Mesodermal cell (in vitro differentiated cells): ENCODE data around the gene ANKRD33.

Experiments used
- H3K27ac ChIP-seq: 2 replicates; pipeline ENCODE4 v1.7.0; 2013; ENCODE audit warnings: mild to moderate bottlenecking, low read depth, low read length, moderate library complexity; ENCODE audit not compliant: severe bottlenecking
- H3K36me3 ChIP-seq: 2 replicates; pipeline ENCODE4 v1.7.1; 2013; ENCODE audit warnings: mild to moderate bottlenecking, low read length, moderate library complexity; ENCODE audit not compliant: control insufficient read depth, insufficient read depth
- H3K4me1 ChIP-seq: one replicate; pipeline ENCODE4 v1.7.1; 2013; ENCODE audit warnings: mild to moderate bottlenecking, low read length; ENCODE audit not compliant: insufficient read depth, control insufficient read depth, poor library complexity, severe bottlenecking
- H3K4me3 ChIP-seq: 2 replicates; pipeline ENCODE4 v1.7.0; 2013; ENCODE audit warnings: low read length, control low read depth, mild to moderate bottlenecking; ENCODE audit not compliant: insufficient read depth, poor library complexity, severe bottlenecking; ENCODE audit errors: extremely low read depth
- H3K9me3 ChIP-seq: 2 replicates; pipeline ENCODE4 v1.7.1; 2013; ENCODE audit warnings: mild to moderate bottlenecking, low read length, moderate library complexity; ENCODE audit not compliant: control insufficient read depth
- WGBS, 2 experiments: methylation state at CpG; one replicate each; pipeline ENCODE4 v1.1.5; 2013; ENCODE audit warnings: missing lambda C conversion rate in 2 of 2; ENCODE audit not compliant: insufficient coverage in 2 of 2; 5-methylcytosine and 5-hydroxymethylcytosine counted together

Gene ANKRD33

GRCh38 chr12:51905471-51906429 is 17.8 kb downstream of the ANKRD33 start:
- no peaks in the 10 kb centered on the region for H3K36me3 ChIP-seq
- 64 to 65% methylated on average over 11 to 13 of the region's 18 CpGs for WGBS, 2 experiments
- H3K27ac ChIP-seq, result peak overlapping the region; percentile 89
- H3K4me1 ChIP-seq, result peaks cover 40% of the 10 kb centered on the region
- H3K4me3 ChIP-seq, result no peak overlapping the region
- no peaks in the 10 kb centered on the region for H3K9me3 ChIP-seq

- H3K4me1 ChIP-seq, result peaks cover 48% of the 10 kb centered on the region
- H3K36me3 ChIP-seq, result no peaks in the 10 kb centered on the region
- H3K27ac ChIP-seq, result peak overlapping the region; percentile 89
- H3K4me3 ChIP-seq, result peak overlapping the region; percentile 42
- 64 to 70% methylated on average over 12 to 14 of the region's 23 CpGs for WGBS, 2 experiments
- H3K9me3 ChIP-seq, result no peaks in the 10 kb centered on the region
Observed at GRCh38 chr12:51906430-51907082, 18.7 kb downstream of the ANKRD33 start.

- Histone ChIP-seq H3K4me3 (peak within 1 kb of the TSS; percentile 42), H3K27ac (peak within 1 kb of the TSS; percentile 89), H3K9me3 (no peaks in the 10 kb centered on the region), H3K4me1 (peaks cover 55% of the 10 kb centered on the region), H3K36me3 (no peaks in the 10 kb centered on the region)
- WGBS, 2 experiments, result 15 to 24% methylated on average over 43 to 60 of the region's 74 CpGs
Observed at GRCh38 chr12:51907083-51907855, 19.4 kb downstream of the ANKRD33 start, which contains the start of gene ACVRL1. Gene ACVRL1, plus strand, starts transcription at chr12:51907504. Its CDS starts 4,971 bp downstream, at chr12:51912475.

DNA sequence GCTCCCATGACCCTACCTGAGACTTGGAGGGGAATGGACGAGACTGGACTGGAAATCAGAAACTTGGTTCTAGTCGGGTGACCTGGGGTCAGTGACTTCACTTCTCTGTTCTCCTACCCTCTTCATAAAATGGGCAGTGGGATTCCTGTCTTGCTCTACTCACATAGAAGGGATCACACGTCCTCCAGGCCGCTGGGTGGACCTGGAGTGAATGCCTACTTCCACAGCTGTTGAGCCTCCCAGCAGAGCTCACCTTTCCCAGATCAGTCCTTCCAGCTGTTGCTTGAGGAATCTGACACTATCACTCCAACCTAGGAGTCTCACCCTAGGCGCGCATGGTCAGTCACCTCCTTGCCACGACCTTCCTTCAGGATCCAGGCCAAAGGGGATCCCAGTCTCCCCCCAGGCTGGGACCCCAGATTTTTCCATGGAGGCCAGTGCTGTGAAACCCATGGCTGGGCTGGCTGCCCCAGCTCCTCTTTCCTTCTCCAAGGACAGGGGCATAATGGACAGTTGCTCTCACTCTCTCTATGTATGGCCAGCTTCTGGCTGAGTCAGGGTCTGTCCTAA is 20.0 kb downstream of the ANKRD33 start:
- Histone ChIP-seq H3K4me1 (peaks cover 55% of the 10 kb centered on the region), H3K4me3 (peak overlapping the region; percentile 42), H3K27ac (no peak overlapping the region), H3K36me3 (no peaks in the 10 kb centered on the region), H3K9me3 (no peaks in the 10 kb centered on the region)
- WGBS, 2 experiments, result 80 to 86% methylated on average over 5 to 7 of the region's 7 CpGs

DNA sequence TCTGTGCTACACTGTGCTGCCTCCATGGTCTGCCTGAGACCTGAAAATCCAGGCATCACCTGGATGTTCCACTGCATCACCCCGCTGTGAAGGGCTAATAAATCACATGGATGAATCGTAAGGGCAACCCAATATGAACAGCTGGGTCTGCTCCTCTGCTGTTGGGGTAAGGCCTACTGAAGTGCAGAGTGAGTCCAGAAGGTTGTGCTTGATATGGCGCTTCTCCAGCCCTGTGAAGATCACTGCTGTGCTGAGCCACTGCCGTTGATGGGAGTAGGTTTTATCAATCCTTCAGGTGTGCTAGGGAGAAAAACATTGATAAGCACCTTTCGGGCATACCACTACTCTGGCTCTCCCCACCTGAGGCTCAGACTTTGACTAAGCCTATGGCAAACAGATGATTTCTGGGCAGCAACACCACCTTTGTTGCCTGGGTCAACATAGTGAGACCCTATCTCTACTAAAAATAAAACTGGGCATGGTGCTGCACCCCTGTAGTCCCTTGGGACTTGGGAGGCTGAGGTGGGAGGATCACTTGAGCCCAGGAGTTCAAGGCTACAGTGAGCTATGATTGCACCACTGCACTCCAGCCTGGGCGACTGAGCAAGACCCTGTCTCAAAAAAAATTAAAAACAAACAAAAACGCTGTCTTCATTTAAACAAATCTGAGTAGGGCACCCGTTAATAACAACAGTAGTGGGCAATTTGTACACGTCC is 21.1 kb downstream of the ANKRD33 start:
- peaks cover 58% of the 10 kb centered on the region for H3K4me1 ChIP-seq
- no peak overlapping the region for H3K4me3 ChIP-seq
- 93 to 96% methylated on average over 8 to 9 of the region's 9 CpGs for WGBS, 2 experiments
- H3K9me3 ChIP-seq, result no peaks in the 10 kb centered on the region
- no peak overlapping the region for H3K27ac ChIP-seq
- H3K36me3 ChIP-seq, result no peaks in the 10 kb centered on the region

DNA sequence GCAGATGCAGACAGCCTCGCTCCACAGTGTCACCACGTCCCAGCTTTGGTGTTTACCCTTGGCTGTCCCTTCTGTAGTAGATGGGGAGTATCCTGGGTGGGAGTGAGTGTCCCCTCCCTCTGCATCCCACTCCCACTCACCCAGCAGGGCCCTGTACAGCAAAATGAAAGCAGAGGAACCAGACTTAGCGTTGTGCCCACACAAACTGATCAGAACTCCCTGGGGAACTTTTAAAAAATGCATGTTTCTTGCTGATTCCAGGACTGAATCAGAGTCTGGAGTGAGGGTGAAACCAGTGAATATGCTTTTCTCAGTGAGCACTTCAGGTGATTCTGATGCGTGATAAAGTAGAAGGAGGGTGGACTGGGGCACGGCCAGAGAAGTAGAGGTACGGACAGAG is 22.3 kb downstream of the ANKRD33 start:
- H3K27ac ChIP-seq, result no peak overlapping the region
- H3K4me1 ChIP-seq, result peaks cover 55% of the 10 kb centered on the region
- 100% methylated on average over 3 to 4 of the region's 6 CpGs for WGBS, 2 experiments
- H3K9me3 ChIP-seq, result no peaks in the 10 kb centered on the region
- H3K36me3 ChIP-seq, result peaks cover 3% of the 10 kb centered on the region
- no peak overlapping the region for H3K4me3 ChIP-seq

DNA sequence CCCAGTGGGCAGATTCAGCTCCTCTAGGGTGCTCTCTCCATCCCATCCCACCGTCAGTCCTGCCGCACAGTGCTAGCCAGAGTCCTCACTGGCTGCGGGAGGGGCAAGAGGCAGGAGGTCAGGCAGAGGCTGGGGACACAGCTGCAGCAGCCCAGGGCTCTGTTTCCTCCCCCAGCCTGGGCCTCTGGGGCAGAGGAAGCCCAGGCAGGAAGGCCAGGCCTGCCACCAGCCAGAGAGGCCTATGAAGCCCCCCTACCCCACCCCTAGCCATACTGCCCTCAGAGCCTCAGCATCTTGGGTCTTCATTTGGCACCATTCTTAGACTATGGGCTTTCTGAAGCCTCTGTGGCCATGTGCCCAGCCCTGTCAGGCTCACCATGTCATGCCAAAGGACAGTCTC is 22.8 kb downstream of the ANKRD33 start:
- no peak overlapping the region for H3K4me3 ChIP-seq

DNA sequence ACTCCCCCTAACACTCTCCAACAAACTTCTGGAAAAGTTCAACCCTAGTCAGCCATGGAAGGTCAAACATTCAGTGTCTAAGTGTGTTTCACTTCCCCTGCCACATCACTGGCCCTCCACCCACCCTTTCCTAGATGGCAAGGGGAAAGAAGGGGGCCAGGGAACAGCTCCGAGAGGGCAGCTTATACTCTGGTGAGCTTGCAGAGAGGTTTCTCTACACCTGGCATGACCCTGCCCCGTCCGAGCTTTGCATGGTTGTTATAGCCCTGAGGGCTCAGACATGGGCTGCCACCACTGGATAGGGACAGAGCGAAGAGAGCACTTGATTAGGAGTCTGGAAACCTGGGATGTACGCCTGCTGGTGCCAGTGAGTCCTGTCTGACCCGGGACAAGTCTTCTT is 23.4 kb downstream of the ANKRD33 start:
- 87 to 93% methylated on average over 5 of the region's 6 CpGs for WGBS, 2 experiments
- peaks cover 15% of the 10 kb centered on the region for H3K36me3 ChIP-seq
- H3K27ac ChIP-seq, result peak overlapping the region; percentile 88
- H3K4me1 ChIP-seq, result peaks cover 44% of the 10 kb centered on the region
- H3K4me3 ChIP-seq, result no peak overlapping the region
- no peaks in the 10 kb centered on the region for H3K9me3 ChIP-seq

More for the DNA sequence above, 22.8 kb downstream of the ANKRD33 start:
- H3K27ac ChIP-seq, result peak overlapping the region; percentile 88
- H3K36me3 ChIP-seq, result peaks cover 9% of the 10 kb centered on the region
- peaks cover 50% of the 10 kb centered on the region for H3K4me1 ChIP-seq
- WGBS, 2 experiments, result 60 to 100% methylated on average over 2 to 3 of the region's 3 CpGs
- no peaks in the 10 kb centered on the region for H3K9me3 ChIP-seq

GRCh38 chr12:51911788-51912711 is 24.1 kb downstream of the ANKRD33 start:
- H3K4me1 ChIP-seq, result peaks cover 41% of the 10 kb centered on the region
- H3K4me3 ChIP-seq, result peak overlapping the region; percentile 22

More at GRCh38 chr12:51911788-51912711, 24.1 kb downstream of the ANKRD33 start:
- WGBS, 2 experiments, result 40 to 59% methylated on average over 3 to 6 of the region's 8 CpGs
- peaks cover 15% of the 10 kb centered on the region for H3K36me3 ChIP-seq
- H3K27ac ChIP-seq, result peak overlapping the region; percentile 88
- H3K9me3 ChIP-seq, result no peaks in the 10 kb centered on the region
